ENCODE results near the gene TAF6. TPM values are rescaled to one million over a fixed set of nuclear protein-coding genes. Genes with fewer than 3 reads are reported as not detected.

Gene TAF6
- total and polyA plus RNA-seq, 9 of the 15 experiments (the other 6 are each of a cell fraction or from before 2014, with no cell fraction given) = 0.78 to 78.7 (median 21.3) TPM

DNA sequence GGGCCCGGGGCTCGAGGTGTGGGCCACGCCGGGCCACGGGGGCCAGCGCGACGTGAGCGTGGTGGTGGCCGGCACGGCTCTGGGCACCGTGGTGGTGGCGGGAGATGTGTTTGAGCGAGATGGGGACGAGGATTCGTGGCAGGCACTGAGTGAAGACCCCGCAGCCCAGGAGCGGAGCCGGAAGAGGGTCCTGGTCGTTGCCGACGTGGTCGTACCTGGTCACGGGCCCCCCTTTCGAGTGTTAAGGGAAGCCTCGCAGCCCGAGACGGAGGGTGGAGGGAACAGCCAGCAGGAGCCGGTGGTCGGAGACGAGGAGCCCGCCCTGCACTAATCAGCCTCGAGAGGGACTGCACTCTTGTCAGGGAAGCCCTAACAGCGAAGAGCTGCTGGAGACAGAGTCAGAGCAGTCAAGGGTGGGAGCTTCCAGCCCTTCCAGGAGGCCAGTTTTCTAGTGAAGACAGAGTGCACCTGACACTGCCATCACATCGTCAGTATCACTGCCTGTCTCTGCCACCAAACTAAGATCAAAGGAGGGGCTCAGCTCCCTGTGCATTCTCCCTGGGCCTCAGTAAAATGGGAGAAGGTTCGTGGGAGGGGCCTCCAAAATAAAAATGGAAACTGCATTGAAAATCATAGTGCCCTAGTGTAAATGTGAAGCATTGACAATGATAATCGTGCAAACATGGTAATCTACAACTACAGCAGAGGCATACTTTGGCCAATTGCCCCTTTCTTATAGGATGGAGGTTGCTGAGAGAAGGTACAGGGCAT is 8.9 kb upstream of the TAF6 start (continued):
- TF ChIP-seq, protein P1, sequence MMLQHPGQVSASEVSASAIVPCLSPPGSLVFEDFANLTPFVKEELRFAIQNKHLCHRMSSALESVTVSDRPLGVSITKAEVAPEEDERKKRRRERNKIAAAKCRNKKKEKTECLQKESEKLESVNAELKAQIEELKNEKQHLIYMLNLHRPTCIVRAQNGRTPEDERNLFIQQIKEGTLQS (IDR thresholded peaks at IDR 0.05) = no peak
- TF ChIP-seq, protein P1 (CRISPR knock-in tag; conservative IDR thresholded peaks at IDR 0.05) = no peak
- no peak for TF ChIP-seq TEAD1 (CRISPR knock-in tag; IDR thresholded peaks at IDR 0.05)
- no peak for TF ChIP-seq ZNF311 (CRISPR knock-in tag; IDR thresholded peaks at IDR 0.05)
- TF ChIP-seq, protein P2, sequence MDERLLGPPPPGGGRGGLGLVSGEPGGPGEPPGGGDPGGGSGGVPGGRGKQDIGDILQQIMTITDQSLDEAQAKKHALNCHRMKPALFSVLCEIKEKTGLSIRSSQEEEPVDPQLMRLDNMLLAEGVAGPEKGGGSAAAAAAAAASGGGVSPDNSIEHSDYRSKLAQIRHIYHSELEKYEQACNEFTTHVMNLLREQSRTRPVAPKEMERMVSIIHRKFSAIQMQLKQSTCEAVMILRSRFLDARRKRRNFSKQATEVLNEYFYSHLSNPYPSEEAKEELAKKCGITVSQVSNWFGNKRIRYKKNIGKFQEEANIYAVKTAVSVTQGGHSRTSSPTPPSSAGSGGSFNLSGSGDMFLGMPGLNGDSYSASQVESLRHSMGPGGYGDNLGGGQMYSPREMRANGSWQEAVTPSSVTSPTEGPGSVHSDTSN (CRISPR knock-in tag; IDR thresholded peaks at IDR 0.05; ENCODE audit: low read depth) = no peak
- TF ChIP-seq, protein P2 (tag; conservative IDR thresholded peaks at IDR 0.05; ENCODE audit: low read depth) = no peak
- no peak for TF ChIP-seq NR3C1 (CRISPR knock-in tag; IDR thresholded peaks at IDR 0.05)
- TF ChIP-seq GABPB2 (CRISPR knock-in tag; conservative IDR thresholded peaks at IDR 0.05) = no peak
- TF ChIP-seq, protein P3, sequence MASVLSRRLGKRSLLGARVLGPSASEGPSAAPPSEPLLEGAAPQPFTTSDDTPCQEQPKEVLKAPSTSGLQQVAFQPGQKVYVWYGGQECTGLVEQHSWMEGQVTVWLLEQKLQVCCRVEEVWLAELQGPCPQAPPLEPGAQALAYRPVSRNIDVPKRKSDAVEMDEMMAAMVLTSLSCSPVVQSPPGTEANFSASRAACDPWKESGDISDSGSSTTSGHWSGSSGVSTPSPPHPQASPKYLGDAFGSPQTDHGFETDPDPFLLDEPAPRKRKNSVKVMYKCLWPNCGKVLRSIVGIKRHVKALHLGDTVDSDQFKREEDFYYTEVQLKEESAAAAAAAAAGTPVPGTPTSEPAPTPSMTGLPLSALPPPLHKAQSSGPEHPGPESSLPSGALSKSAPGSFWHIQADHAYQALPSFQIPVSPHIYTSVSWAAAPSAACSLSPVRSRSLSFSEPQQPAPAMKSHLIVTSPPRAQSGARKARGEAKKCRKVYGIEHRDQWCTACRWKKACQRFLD (CRISPR knock-in tag; IDR thresholded peaks at IDR 0.05) = peak; percentile 64; the same call in 1 of the 2 replicates
- TF ChIP-seq, protein P4, sequence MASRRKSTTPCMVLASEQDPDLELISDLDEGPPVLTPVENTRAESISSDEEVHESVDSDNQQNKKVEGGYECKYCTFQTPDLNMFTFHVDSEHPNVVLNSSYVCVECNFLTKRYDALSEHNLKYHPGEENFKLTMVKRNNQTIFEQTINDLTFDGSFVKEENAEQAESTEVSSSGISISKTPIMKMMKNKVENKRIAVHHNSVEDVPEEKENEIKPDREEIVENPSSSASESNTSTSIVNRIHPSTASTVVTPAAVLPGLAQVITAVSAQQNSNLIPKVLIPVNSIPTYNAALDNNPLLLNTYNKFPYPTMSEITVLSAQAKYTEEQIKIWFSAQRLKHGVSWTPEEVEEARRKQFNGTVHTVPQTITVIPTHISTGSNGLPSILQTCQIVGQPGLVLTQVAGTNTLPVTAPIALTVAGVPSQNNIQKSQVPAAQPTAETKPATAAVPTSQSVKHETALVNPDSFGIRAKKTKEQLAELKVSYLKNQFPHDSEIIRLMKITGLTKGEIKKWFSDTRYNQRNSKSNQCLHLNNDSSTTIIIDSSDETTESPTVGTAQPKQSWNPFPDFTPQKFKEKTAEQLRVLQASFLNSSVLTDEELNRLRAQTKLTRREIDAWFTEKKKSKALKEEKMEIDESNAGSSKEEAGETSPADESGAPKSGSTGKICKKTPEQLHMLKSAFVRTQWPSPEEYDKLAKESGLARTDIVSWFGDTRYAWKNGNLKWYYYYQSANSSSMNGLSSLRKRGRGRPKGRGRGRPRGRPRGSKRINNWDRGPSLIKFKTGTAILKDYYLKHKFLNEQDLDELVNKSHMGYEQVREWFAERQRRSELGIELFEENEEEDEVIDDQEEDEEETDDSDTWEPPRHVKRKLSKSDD (conservative IDR thresholded peaks at IDR 0.05; ENCODE audit: low read length) = no peak
- no peak for TF ChIP-seq ELF1 (tag; IDR thresholded peaks at IDR 0.05)
- TF ChIP-seq, protein P5, sequence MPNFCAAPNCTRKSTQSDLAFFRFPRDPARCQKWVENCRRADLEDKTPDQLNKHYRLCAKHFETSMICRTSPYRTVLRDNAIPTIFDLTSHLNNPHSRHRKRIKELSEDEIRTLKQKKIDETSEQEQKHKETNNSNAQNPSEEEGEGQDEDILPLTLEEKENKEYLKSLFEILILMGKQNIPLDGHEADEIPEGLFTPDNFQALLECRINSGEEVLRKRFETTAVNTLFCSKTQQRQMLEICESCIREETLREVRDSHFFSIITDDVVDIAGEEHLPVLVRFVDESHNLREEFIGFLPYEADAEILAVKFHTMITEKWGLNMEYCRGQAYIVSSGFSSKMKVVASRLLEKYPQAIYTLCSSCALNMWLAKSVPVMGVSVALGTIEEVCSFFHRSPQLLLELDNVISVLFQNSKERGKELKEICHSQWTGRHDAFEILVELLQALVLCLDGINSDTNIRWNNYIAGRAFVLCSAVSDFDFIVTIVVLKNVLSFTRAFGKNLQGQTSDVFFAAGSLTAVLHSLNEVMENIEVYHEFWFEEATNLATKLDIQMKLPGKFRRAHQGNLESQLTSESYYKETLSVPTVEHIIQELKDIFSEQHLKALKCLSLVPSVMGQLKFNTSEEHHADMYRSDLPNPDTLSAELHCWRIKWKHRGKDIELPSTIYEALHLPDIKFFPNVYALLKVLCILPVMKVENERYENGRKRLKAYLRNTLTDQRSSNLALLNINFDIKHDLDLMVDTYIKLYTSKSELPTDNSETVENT (CRISPR knock-in tag; IDR thresholded peaks at IDR 0.05) = 0 out of 2 replicates have a peak, but pooled peaks have one; percentile 6
- TF ChIP-seq SIX5 (IDR thresholded peaks at IDR 0.05; ENCODE audit: borderline replicate concordance in 1 of 2, insufficient read depth in 1 of 2, low read depth in 1 of 2, low read length in 2 of 2) = no peak
- TF ChIP-seq LCOR (CRISPR knock-in tag; IDR thresholded peaks at IDR 0.05) = no peak

Data from K562 (cell line).